Calu3 (cell line): Measurements from ENCODE around the gene ATP1B3. TPM values are rescaled to one million over a fixed set of nuclear protein-coding genes. Genes with fewer than 3 reads are reported as not detected.

Experiments
- BruUV-seq: library from RNA; stranded (reverse); fragments of 400-500 nt; replicated peaks from 2 replicates; lab custom pipeline; 2021; lab: Mats Ljungman, UMichigan
- CTCF ChIA-PET: fragments of 300-600 bp; sonication (Branson Sonifier 250); formaldehyde crosslinking; loops from one replicate; lab custom pipeline; 2022; ENCODE audit warnings: antibody characterized with exemption; lab: Charles Lee
- DNase-seq: peaks from one replicate; pipeline ENCODE4 v3.0.0; 2022
- H3K27ac Mint-ChIP-seq: one replicate; pipeline ENCODE4 v1.8.0; 2022; ENCODE audit warnings: mixed read lengths; ENCODE audit not compliant: unreplicated experiment
- H3K27me3 Mint-ChIP-seq: one replicate; pipeline ENCODE4 v1.8.0; 2022; ENCODE audit warnings: mixed read lengths; ENCODE audit not compliant: unreplicated experiment
- H3K36me3 Mint-ChIP-seq: one replicate; pipeline ENCODE4 v1.8.0; 2022; ENCODE audit warnings: mild to moderate bottlenecking, moderate library complexity, mixed read lengths; ENCODE audit not compliant: insufficient read depth, unreplicated experiment
- H3K4me1 Mint-ChIP-seq: one replicate; pipeline ENCODE4 v1.8.0; 2022; ENCODE audit warnings: mild to moderate bottlenecking, low read depth, mixed read lengths; ENCODE audit not compliant: unreplicated experiment
- H3K4me3 Mint-ChIP-seq: one replicate; pipeline ENCODE4 v1.8.0; 2022; ENCODE audit warnings: mild to moderate bottlenecking, low read depth, moderate library complexity, mixed read lengths; ENCODE audit not compliant: unreplicated experiment
- H3K9me3 Mint-ChIP-seq: one replicate; pipeline ENCODE4 v1.8.0; 2022; ENCODE audit warnings: low read depth, mixed read lengths; ENCODE audit not compliant: unreplicated experiment
- intact Hi-C: fragments of 100-400 bp; cut with micrococcal nuclease; formaldehyde crosslinking; loops from one replicate; pipeline ENCODE4 v1.10.0; 2022; ENCODE audit not compliant: unreplicated experiment
- total RNA-seq: library from RNA; stranded (reverse); gene quantifications from 2 replicates; pipeline ENCODE4 v1.2.3, GENCODE V29; 2022
- TF ChIP-seq, protein P1 (sequence below): fragments of 200-600 bp; IDR thresholded peaks from one replicate; pipeline ENCODE4 v1.8.0; 2022; ENCODE audit warnings: antibody characterized with exemption; ENCODE audit not compliant: unreplicated experiment

ATP1B3 gene
- total RNA-seq, 1 experiment from 2014 or later, result 157 TPM

DNA sequence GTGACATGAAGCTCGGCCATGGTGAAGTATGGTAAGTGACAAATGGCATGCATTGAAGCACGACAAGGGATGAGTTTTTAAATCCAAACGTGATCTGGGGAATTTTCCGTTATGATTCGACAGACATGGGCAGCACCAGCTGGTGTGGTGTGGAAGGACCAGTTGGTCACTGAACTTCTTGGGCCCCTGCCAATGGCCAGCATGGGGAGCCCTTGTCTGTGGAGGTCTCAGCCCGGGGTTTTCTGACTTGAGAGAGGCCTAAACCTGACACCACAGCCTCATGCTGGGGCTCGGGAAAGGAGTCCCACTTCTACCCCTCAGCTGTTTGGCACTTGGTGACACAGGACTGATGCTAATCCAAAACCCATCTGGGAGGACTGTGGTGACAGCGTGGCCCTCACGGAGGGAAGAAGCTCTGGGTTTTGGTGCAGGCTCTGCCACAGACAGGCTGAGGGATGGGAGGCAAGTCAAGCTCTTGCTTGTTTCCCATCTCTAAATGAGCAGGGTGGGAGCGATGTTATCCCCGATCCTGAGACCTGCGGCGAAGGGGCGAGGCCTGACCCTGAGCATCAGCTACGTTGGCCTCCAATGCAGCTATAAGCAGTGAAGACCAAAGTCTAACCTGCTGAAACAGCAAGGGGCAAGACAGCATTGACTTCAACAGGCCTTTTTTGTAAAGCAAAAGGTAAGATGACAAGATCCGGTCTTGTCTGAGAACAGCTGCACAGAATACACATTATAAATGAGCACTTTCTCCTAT is 69.5 kb downstream of the ATP1B3 start:
- H3K36me3 Mint-ChIP-seq, result peaks cover 10% of the 10 kb centered on the region
- no peaks in the 10 kb centered on the region for H3K27me3 Mint-ChIP-seq
- H3K27ac Mint-ChIP-seq, result no peak overlapping the region
- peaks cover 13% of the 10 kb centered on the region for H3K4me1 Mint-ChIP-seq
- DNase-seq, result no peak
- H3K4me3 Mint-ChIP-seq, result no peak overlapping the region
- CTCF ChIA-PET, result no interaction called here
- H3K9me3 Mint-ChIP-seq, result no peaks in the 10 kb centered on the region
- TF ChIP-seq, protein P1, sequence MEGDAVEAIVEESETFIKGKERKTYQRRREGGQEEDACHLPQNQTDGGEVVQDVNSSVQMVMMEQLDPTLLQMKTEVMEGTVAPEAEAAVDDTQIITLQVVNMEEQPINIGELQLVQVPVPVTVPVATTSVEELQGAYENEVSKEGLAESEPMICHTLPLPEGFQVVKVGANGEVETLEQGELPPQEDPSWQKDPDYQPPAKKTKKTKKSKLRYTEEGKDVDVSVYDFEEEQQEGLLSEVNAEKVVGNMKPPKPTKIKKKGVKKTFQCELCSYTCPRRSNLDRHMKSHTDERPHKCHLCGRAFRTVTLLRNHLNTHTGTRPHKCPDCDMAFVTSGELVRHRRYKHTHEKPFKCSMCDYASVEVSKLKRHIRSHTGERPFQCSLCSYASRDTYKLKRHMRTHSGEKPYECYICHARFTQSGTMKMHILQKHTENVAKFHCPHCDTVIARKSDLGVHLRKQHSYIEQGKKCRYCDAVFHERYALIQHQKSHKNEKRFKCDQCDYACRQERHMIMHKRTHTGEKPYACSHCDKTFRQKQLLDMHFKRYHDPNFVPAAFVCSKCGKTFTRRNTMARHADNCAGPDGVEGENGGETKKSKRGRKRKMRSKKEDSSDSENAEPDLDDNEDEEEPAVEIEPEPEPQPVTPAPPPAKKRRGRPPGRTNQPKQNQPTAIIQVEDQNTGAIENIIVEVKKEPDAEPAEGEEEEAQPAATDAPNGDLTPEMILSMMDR, result no peak
- no TSS peak for BruUV-seq
- intact Hi-C loops, result no loop called here

DNA sequence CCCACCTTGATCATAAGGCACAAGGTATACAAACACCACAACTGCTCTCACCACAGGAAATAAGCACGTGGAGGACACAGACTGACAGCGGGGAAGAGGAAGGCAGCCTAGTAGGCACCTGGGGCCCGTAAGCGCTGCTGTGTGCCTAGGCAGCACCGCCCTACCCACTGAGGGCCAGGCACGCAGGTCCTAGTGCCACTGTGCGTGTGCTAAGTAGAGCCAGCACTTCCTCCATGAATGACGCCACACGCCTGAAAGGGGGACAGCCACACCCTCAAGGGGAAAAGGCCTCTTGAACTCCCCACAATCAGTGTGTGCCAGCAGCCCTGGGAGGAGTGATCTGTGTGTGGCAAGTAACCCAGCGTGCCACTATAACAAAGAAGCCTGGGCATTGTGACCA is 73.0 kb downstream of the ATP1B3 start:
- no peak for DNase-seq
- H3K27me3 Mint-ChIP-seq, result no peaks in the 10 kb centered on the region
- no peaks in the 10 kb centered on the region for H3K9me3 Mint-ChIP-seq
- H3K36me3 Mint-ChIP-seq, result no peaks in the 10 kb centered on the region
- intact Hi-C loops, result no loop called here
- no TSS peak for BruUV-seq
- no peaks in the 10 kb centered on the region for H3K4me1 Mint-ChIP-seq
- CTCF ChIA-PET, result no interaction called here
- no peak overlapping the region for H3K27ac Mint-ChIP-seq
- H3K4me3 Mint-ChIP-seq, result no peak overlapping the region
- TF ChIP-seq, protein P1, result no peak

DNA sequence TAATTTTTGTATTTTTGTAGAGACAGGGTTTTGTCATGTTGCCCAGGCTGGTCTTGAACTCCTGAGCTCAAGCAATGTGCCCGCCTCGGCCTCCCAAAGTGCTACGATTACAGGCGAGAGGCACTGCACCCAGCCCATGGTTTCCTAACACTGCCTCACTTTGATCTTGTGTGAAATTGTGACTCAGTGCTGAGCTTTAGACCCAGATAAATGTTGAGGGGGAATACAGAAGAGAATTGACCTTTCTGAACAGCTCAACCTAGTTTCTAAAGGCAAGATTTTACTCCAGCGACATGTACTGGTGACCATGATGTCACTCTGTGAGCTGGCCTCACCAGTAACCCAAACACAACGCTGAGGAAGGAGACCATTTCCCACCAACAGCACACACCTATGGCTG is 73.5 kb downstream of the ATP1B3 start:
- TF ChIP-seq, protein P1, result no peak
- Mint-ChIP-seq H3K27me3 (no peaks in the 10 kb centered on the region), H3K9me3 (no peaks in the 10 kb centered on the region), H3K27ac (no peak overlapping the region), H3K36me3 (no peaks in the 10 kb centered on the region), H3K4me1 (no peaks in the 10 kb centered on the region), H3K4me3 (no peak overlapping the region)
- CTCF ChIA-PET, result no interaction called here
- no peak for DNase-seq
- intact Hi-C loops, result no loop called here
- BruUV-seq, result no TSS peak

DNA sequence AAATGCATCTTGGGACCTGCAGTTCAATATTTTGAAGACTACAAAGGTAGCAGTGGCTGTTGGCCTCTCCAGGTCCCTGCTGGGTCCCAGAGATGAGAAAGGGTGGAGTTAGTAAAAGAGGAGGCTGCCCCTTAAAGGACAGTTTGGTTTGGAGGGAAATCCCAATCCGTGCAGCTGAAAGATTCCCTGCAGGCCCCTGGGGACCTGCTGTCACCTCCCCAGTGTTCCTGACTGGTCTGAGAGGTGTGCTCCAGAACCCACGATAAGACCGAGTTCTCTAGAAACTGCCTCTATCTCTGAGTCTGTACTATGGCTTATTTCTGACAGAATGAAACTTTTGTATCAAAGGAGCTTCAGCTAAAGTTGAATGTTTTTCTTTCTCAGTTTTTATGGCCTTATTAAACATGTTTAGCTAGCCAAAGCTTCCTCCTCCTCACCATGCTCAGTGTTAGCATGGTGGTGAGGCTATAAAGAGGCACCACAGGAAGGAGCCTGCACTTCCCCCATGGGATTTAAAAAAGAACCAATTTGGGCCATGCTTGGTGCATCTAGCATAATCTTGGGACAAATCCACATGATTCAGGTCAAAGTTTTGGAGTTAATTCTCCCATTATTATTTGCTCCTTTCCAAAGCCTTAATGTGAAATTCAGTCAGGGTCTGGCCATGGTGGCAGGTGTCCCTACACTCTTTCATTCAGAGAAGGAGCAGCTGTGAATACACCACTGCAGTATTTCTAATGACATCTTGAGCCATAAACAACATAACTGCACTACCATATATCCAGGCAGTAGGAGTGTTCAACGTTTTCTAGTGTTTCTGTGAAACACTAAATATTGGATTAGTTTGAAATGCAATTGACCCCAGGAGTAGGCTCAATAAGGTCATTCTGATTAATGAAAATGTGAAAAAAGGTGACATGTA is 74.4 kb downstream of the ATP1B3 start:
- Mint-ChIP-seq H3K9me3 (no peaks in the 10 kb centered on the region), H3K27me3 (no peaks in the 10 kb centered on the region), H3K27ac (no peak overlapping the region), H3K36me3 (no peaks in the 10 kb centered on the region), H3K4me3 (no peak overlapping the region), H3K4me1 (no peaks in the 10 kb centered on the region)
- CTCF ChIA-PET, result interaction anchor here (0.6 kb wide), 2 partner anchors 29 to 34 kb away, joined by 3 read pairs; no protein-coding TSS in a partner anchor
- TF ChIP-seq, protein P1, result no peak
- DNase-seq, result no peak
- no TSS peak for BruUV-seq
- intact Hi-C loops, result no loop called here
